Trophoblast cell (in vitro differentiated cells and primary cell): ENCODE measurements around the gene LTA4H.
A peak's percentile ranks its signal among the peaks of the same experiment; 100 is the strongest.

ENCODE experiments used
- DNase-seq, 2 donors: peaks; one replicate each; pipeline ENCODE4 v3.0.0-alpha.2; 2016
- H2AFZ ChIP-seq: 2 replicates; pipeline ENCODE4 v1.6.1; 2013; ENCODE audit warnings: low read length, moderate library complexity, mild to moderate bottlenecking; ENCODE audit not compliant: insufficient read depth, poor library complexity
- H2AK5ac ChIP-seq: 2 replicates; pipeline ENCODE4 v1.6.1; 2013; ENCODE audit warnings: mild to moderate bottlenecking, low read length
- H2BK120ac ChIP-seq: 2 replicates; pipeline ENCODE4 v1.6.1; 2013; ENCODE audit warnings: low read length, mild to moderate bottlenecking, moderate library complexity; ENCODE audit not compliant: insufficient read depth, poor library complexity
- H2BK12ac ChIP-seq: 2 replicates; pipeline ENCODE4 v1.6.1; 2013; ENCODE audit warnings: mild to moderate bottlenecking, low read length, moderate library complexity
- H2BK5ac ChIP-seq: 2 replicates; pipeline ENCODE4 v1.6.1; 2013; ENCODE audit warnings: low read length, low read depth, moderate library complexity, mild to moderate bottlenecking; ENCODE audit not compliant: poor library complexity
- H3K14ac ChIP-seq: 2 replicates; pipeline ENCODE4 v1.6.1; 2013; ENCODE audit warnings: mild to moderate bottlenecking, low read length
- H3K18ac ChIP-seq: 2 replicates; pipeline ENCODE4 v1.6.1; 2013; ENCODE audit warnings: mild to moderate bottlenecking, low read length
- H3K23ac ChIP-seq: 2 replicates; pipeline ENCODE4 v1.6.1; 2013; ENCODE audit warnings: low read length
- H3K27ac ChIP-seq: 2 replicates; pipeline ENCODE4 v1.5.1; 2013; ENCODE audit warnings: low read depth, mild to moderate bottlenecking, inconsistent platforms, low read length, moderate library complexity
- H3K27me3 ChIP-seq: 2 replicates; pipeline ENCODE4 v1.6.1; 2013; ENCODE audit warnings: inconsistent platforms, mild to moderate bottlenecking, low read length, moderate library complexity; ENCODE audit not compliant: insufficient read depth
- H3K36me3 ChIP-seq, 2 experiments: 1 replicate in 1 of 2; 2 replicates in 1 of 2; pipeline ENCODE4 v1.6.1; 2013; ENCODE audit warnings: low read length in 2 of 2, mild to moderate bottlenecking in 2 of 2, moderate library complexity in 1 of 2; ENCODE audit not compliant: insufficient read depth in 2 of 2, control insufficient read depth in 1 of 2
- H3K4ac ChIP-seq: 2 replicates; pipeline ENCODE4 v1.6.1; 2013; ENCODE audit warnings: low read depth, mild to moderate bottlenecking, low read length, moderate library complexity
- H3K4me1 ChIP-seq, 2 experiments: 1 replicate in 1 of 2; 2 replicates in 1 of 2; pipeline ENCODE4 v1.6.1; 2013; ENCODE audit warnings: low read length in 2 of 2, mild to moderate bottlenecking in 2 of 2, moderate library complexity in 1 of 2; ENCODE audit not compliant: insufficient read depth in 2 of 2, control insufficient read depth in 1 of 2
- H3K4me2 ChIP-seq: 2 replicates; pipeline ENCODE4 v1.6.1; 2013; ENCODE audit warnings: inconsistent platforms, mild to moderate bottlenecking, low read length, moderate library complexity
- H3K4me3 ChIP-seq: 2 replicates; pipeline ENCODE4 v1.5.1; 2013; ENCODE audit warnings: mild to moderate bottlenecking, low read depth, low read length, inconsistent platforms
- H3K79me1 ChIP-seq: one replicate; pipeline ENCODE4 v1.6.1; 2013; ENCODE audit warnings: low read length
- H3K79me2 ChIP-seq: 2 replicates; pipeline ENCODE4 v1.6.1; 2013; ENCODE audit warnings: low read length, mild to moderate bottlenecking; ENCODE audit not compliant: control insufficient read depth, insufficient read depth, poor library complexity
- H3K9ac ChIP-seq: 2 replicates; pipeline ENCODE4 v1.6.1; 2013; ENCODE audit warnings: mild to moderate bottlenecking, low read length
- H3K9me3 ChIP-seq: 2 replicates; pipeline ENCODE4 v1.6.1; 2013; ENCODE audit warnings: low read depth, mild to moderate bottlenecking, control low read depth, inconsistent platforms, low read length; ENCODE audit not compliant: insufficient read depth
- H4K12ac ChIP-seq: 2 replicates; pipeline ENCODE4 v1.6.1; 2013; ENCODE audit warnings: low read depth, mild to moderate bottlenecking, low read length, moderate library complexity
- H4K8ac ChIP-seq: 2 replicates; pipeline ENCODE4 v1.6.1; 2013; ENCODE audit warnings: low read depth, mild to moderate bottlenecking, low read length, moderate library complexity
- H4K91ac ChIP-seq: one replicate; pipeline ENCODE4 v1.6.1; 2013; ENCODE audit warnings: low read depth, mild to moderate bottlenecking, low read length, moderate library complexity
- WGBS: extraction: QIAGEN DNeasy Blood & Tissue Kit; methylation state at CpG from one replicate; pipeline ENCODE4 v1.1.7; 2013; ENCODE audit warnings: missing lambda C conversion rate; ENCODE audit not compliant: insufficient read length, insufficient coverage; ENCODE audit errors: extremely low coverage; 5-methylcytosine and 5-hydroxymethylcytosine counted together

LTA4H gene

DNA sequence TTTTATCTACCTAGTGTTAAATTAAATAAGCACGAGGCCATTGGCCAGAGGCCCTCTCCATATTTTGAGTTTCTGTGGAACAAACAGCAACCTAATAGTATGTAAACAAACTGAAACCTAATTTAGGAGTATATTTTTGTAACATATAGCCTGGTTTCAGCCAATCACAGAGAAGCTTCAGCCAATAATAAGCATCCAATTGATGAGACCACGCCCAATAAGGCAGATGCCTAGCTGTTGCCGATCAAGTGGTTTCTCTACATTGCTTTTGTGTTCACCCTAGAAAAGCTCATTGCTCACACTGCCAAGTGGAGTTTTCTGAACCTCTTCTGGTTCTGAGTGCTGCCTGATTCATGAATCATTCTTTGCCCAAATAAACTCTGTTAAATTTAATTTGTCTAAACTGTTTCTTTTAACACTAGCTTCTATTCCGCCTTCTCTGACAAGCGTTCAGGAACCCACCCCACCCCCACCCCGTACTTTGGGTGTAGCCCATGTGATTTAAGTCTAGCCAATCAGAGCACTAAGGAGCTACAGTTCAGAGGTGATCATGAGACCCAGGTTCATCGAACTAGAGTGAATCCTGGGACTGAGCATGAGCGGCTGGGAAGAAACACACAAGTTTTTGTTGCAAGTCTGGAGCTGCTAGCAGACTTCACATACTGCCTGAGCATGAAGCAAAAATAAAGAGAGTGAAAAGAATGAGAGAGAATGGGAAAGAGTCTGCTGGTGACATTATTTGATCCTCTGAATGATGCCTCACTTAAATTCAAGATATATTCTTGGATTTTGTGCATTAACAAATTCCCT, 21.5 kb upstream of the LTA4H start:
- no peak for DNase-seq
- no CpG with 5 or more reads among the region's 8 CpGs for WGBS
- no peak overlapping the region for H4K12ac ChIP-seq

DNA sequence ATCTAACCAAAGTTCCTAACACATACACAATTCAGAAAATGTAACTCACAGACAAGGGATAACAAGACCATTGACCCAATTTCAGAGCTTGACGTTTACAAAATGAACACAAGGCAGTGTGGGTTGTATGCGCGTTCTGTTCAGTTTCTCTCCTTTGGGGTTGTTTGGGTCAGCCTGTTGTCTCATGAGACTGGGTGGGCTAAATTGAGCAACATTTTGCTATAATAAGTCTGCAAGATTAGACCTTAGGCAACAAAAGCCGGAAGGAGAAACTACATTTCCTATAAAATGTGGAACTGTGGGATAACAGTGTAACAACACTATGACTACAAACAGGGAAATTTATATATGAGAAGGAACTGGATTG, 18.8 kb upstream of the LTA4H start:
- no peaks in the 10 kb centered on the region for H3K36me3 ChIP-seq
- WGBS: no CpG with 5 or more reads among the region's 4 CpGs
- H3K14ac ChIP-seq: no peak overlapping the region
- H2BK12ac ChIP-seq: no peak overlapping the region
- H3K23ac ChIP-seq: no peak overlapping the region
- no peak overlapping the region for H4K12ac ChIP-seq
- H4K91ac ChIP-seq: no peak overlapping the region
- H2AFZ ChIP-seq: no peak overlapping the region
- no peaks in the 10 kb centered on the region for H3K27me3 ChIP-seq
- H3K27ac ChIP-seq: no peak overlapping the region
- no peak overlapping the region for H3K9ac ChIP-seq
- H3K4ac ChIP-seq: no peak overlapping the region
- H3K4me2 ChIP-seq: no peak overlapping the region
- H2BK120ac ChIP-seq: no peak overlapping the region
- H4K8ac ChIP-seq: no peak overlapping the region
- H3K79me1 ChIP-seq: no peaks in the 10 kb centered on the region
- no peaks in the 10 kb centered on the region for H3K79me2 ChIP-seq
- H3K4me3 ChIP-seq: no peak overlapping the region
- no peak overlapping the region for H2AK5ac ChIP-seq
- H3K9me3 ChIP-seq: no peaks in the 10 kb centered on the region
- no peak overlapping the region for H2BK5ac ChIP-seq
- DNase-seq: peak in 1 of 2 donors; percentile 29
- no peak overlapping the region for H3K18ac ChIP-seq
- H3K4me1 ChIP-seq: no peaks in the 10 kb centered on the region

More for the DNA sequence above, 21.5 kb upstream of the LTA4H start:
- Histone ChIP-seq H4K8ac (no peak overlapping the region), H3K9ac (no peak overlapping the region), H2AFZ (no peak overlapping the region), H3K36me3 (no peaks in the 10 kb centered on the region), H3K4me2 (no peak overlapping the region), H2BK120ac (no peak overlapping the region), H3K23ac (no peak overlapping the region), H3K9me3 (no peaks in the 10 kb centered on the region), H3K18ac (no peak overlapping the region), H3K27me3 (no peaks in the 10 kb centered on the region), H3K79me2 (no peaks in the 10 kb centered on the region), H3K4me3 (no peak overlapping the region), H4K91ac (no peak overlapping the region), H3K4ac (no peak overlapping the region), H2BK12ac (no peak overlapping the region), H3K79me1 (no peaks in the 10 kb centered on the region), H2AK5ac (no peak overlapping the region), H2BK5ac (no peak overlapping the region), H3K4me1 (no peaks in the 10 kb centered on the region), H3K14ac (no peak overlapping the region), H3K27ac (no peak overlapping the region)

DNA sequence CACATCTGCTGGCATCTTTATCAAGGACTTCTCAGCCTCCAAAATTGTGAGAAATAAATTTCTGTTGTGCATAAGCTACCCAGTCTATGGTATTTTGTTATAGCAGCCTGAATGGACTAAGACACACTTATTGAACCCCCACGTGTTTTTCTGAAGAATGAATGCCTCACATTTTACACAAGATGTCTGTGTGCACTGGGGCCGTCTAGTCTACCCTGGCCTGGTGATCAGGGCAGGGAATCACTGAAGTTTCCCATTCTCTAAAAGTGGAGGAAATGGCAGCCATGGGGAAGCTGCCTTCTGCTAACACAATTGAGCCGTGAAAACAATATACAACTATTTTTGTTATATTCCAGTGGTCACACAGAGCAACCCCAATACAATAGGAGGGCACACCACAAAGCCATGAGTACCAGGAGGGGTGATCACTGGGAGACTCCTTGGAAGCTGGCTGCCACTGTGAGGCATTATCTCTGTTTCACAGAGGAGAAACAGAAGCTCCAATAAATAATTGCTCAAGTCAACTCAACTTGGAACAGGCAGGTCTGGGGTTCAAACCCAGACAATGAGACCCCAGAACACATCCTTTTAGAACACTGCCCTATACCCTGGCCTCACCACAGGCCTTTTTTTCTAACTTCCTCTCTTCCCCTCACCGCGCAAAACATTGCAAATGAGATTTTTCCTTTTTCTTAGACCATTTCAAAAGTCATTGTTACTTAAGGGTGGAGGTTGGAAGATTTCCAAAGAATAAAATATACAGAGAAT, 18.3 kb upstream of the LTA4H start:
- Histone ChIP-seq H3K4me3 (no peak overlapping the region), H3K18ac (no peak overlapping the region), H3K36me3 (no peaks in the 10 kb centered on the region), H4K8ac (no peak overlapping the region), H3K4me1 (no peaks in the 10 kb centered on the region), H4K12ac (no peak overlapping the region), H3K4ac (no peak overlapping the region), H2BK120ac (no peak overlapping the region), H3K27ac (no peak overlapping the region), H2BK5ac (no peak overlapping the region), H3K9me3 (no peaks in the 10 kb centered on the region), H3K79me2 (no peaks in the 10 kb centered on the region), H3K27me3 (no peaks in the 10 kb centered on the region), H2AFZ (no peak overlapping the region), H3K4me2 (no peak overlapping the region), H3K9ac (no peak overlapping the region), H3K23ac (no peak overlapping the region), H4K91ac (no peak overlapping the region), H3K14ac (no peak overlapping the region), H3K79me1 (no peaks in the 10 kb centered on the region), H2AK5ac (no peak overlapping the region), H2BK12ac (no peak overlapping the region)
- no CpG with 5 or more reads among the region's 5 CpGs for WGBS
- no peak for DNase-seq

- Histone ChIP-seq H3K4me1 (no peaks in the 10 kb centered on the region), H3K18ac (no peak overlapping the region), H3K4me3 (no peak overlapping the region), H3K79me1 (no peaks in the 10 kb centered on the region), H3K36me3 (no peaks in the 10 kb centered on the region), H4K91ac (no peak overlapping the region), H3K4ac (no peak overlapping the region), H3K79me2 (no peaks in the 10 kb centered on the region), H2BK12ac (no peak overlapping the region), H3K14ac (no peak overlapping the region), H2AK5ac (no peak overlapping the region), H2BK120ac (no peak overlapping the region), H4K8ac (no peak overlapping the region), H3K27ac (no peak overlapping the region), H3K23ac (no peak overlapping the region), H4K12ac (no peak overlapping the region), H2BK5ac (no peak overlapping the region), H3K9me3 (no peaks in the 10 kb centered on the region), H3K9ac (no peak overlapping the region), H3K27me3 (no peaks in the 10 kb centered on the region), H2AFZ (no peak overlapping the region), H3K4me2 (no peak overlapping the region)
- WGBS: no CpG with 5 or more reads among the region's 2 CpGs
- DNase-seq: peak in 1 of 2 donors; percentile 74
Measured at GRCh38 chr12:96051756-96052485, 16.5 kb upstream of the LTA4H start.
